HG02610 (cell line): Measurements from ENCODE around the gene RIPK1.

Source experiments
- ATAC-seq: cut with Tn5 transposase; IDR thresholded peaks from one replicate; pipeline ENCODE4 v1.9.1; 2021; ENCODE audit warnings: mild to moderate bottlenecking, moderate library complexity; ENCODE audit not compliant: unreplicated experiment

The RIPK1 gene

DNA sequence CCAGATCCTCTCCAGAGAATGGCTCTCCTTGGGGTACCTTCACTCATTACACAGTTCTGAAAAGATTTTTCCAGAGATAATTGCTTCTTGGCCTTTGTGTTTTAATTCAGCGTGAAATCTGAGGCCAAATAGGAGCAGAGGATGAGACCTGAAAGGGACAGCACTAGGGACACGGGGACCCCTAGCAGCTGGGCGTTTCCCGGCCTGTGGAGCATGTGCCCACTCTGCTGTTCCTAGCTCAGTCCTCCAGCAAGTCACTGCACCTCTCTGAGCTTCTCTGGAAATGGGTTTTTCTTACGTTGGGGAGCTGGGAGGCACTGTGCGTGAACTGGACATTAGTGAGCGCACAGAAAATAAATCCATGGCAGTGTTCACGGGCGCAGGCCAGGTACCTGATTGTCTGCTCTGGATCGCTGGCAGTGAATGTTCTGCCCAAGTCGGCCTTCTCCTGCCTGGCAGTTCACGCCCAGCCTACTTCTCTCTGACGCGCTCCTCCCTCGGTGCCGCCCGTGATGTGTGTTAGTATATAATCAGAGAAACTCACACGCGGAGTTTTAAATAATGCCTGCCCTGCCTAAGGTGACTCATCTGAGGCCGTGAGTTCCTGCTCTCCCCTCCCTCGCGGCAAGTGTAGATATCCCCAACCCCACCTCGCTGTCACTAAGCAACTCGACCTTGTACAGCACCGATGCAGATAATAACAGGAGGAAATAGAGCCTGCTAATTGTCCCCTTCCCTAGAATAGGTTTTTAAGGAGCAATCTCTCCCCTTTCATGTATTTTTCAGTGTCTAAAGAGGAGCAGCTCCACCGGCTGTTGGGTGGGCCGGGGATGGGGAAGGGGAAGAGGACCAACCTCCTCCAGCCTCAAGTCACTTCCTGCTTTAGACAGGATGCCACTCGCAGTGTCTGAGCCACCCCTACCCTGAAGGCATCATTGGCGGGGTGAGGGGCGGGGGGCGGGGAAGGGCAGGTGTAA is 91.8 kb downstream of the RIPK1 start:
- no peak for ATAC-seq

DNA sequence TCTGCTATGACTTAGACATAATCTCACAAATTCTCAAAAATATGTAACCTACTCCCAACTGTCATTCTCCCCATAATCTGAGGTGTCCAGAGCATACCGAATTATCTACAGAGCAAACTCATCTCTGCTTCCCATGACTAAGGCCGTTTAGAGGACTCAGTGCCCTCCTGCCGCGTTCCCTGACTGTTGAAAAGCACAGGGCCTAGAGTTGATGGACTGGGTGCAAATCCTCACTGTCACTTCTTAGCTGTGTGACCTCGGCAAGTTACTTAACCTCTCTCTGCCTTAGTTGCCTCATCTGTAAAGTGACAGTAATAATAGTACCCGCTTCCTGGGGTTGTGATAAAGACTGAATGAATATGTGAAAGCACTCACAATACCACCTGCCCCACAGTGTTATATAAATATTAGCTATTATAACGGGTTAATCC is 93.8 kb downstream of the RIPK1 start:
- ATAC-seq, result no peak

- peak; percentile 63 for ATAC-seq
Observed at GRCh38 chr6:3162565-3163247, 94.4 kb downstream of the RIPK1 start.

- peak; percentile 13 for ATAC-seq
Observed at GRCh38 chr6:3163248-3163594, 94.9 kb downstream of the RIPK1 start.

- no peak for ATAC-seq
Observed at GRCh38 chr6:3164388-3164787, 96.1 kb downstream of the RIPK1 start.
